BE2C (cell line): Measurements from ENCODE around the gene PADI1.

Source experiments
- DNase-seq: peaks from one replicate; pipeline ENCODE4 v3.0.0-alpha.2; 2020
- H3K27me3 ChIP-seq: fragments of 250-450 bp; sonication (Bioruptor Pico); 2 replicates; pipeline ENCODE4 v1.5.1; 2020; ENCODE audit warnings: mild to moderate bottlenecking
- H3K36me3 ChIP-seq: fragments of 250-450 bp; sonication (Bioruptor Pico); 2 replicates; pipeline ENCODE4 v1.5.1; 2020; ENCODE audit warnings: mild to moderate bottlenecking
- H3K4me1 ChIP-seq: fragments of 250-450 bp; sonication (Bioruptor Pico); 2 replicates; pipeline ENCODE4 v1.5.1; 2020
- H3K4me3 ChIP-seq: 2 replicates; pipeline ENCODE4 v1.5.1; 2011; ENCODE audit warnings: low read depth, low read length
- H3K9me3 ChIP-seq: fragments of 250-450 bp; sonication (Bioruptor Pico); 2 replicates; pipeline ENCODE4 v1.5.1; 2020
- CTCF ChIP-seq: IDR thresholded peaks from 2 replicates; pipeline ENCODE4 v1.5.1; 2012; ENCODE audit warnings: mild to moderate bottlenecking, low read depth, low read length

Gene PADI1

DNA sequence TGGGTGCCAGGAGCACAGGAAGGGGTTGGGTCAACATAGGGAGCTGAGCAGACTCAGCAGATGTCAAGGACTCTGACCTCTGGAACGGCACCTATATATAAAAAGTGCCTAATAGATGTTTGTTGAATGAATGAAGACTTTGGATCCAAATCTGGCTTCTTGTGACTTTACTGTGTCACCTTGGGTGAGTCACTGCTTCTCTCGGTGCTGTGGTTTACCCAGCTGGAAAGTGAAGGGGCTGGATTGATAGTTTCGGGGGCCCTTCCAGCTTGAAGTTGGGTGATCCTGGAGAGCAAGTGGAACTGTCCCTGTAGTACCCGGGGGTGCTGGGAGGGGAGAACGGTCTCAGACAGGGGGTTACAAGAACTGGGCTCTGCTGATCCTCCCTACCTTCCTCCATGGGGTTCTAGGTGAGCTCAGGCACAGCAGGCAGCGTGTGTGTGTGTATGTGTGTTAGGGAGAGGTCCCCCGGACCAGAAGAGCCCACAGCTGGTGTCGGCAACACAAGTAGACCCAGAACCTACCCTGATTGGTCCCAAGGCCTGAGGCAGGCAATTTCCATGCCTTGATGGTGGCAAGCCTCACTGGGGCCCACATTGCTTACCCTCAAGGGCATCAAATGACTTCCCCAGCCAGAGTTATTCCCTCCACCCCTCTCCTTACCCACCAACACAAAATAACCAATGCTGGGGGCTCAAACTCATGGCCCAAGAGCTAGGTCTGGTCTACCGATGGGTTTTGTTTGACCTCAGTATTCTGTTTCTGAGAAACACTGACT is 5.5 kb upstream of the PADI1 start:
- Histone ChIP-seq H3K27me3 (no peaks in the 10 kb centered on the region), H3K4me1 (no peaks in the 10 kb centered on the region), H3K9me3 (no peaks in the 10 kb centered on the region), H3K36me3 (no peaks in the 10 kb centered on the region), H3K4me3 (no peak overlapping the region)
- DNase-seq, result no peak
- TF ChIP-seq CTCF, result no peak

- H3K4me3 ChIP-seq, result no peak overlapping the region
- no peaks in the 10 kb centered on the region for H3K4me1 ChIP-seq
- no peaks in the 10 kb centered on the region for H3K27me3 ChIP-seq
- no peaks in the 10 kb centered on the region for H3K9me3 ChIP-seq
- no peaks in the 10 kb centered on the region for H3K36me3 ChIP-seq
- no peak for TF ChIP-seq CTCF
- DNase-seq, result no peak
Observed at GRCh38 chr1:17200246-17200645, 4.7 kb upstream of the PADI1 start.

GRCh38 chr1:17200756-17201155 is 4.2 kb upstream of the PADI1 start:
- Histone ChIP-seq H3K4me3 (no peak overlapping the region), H3K36me3 (no peaks in the 10 kb centered on the region), H3K27me3 (no peaks in the 10 kb centered on the region), H3K9me3 (no peaks in the 10 kb centered on the region), H3K4me1 (no peaks in the 10 kb centered on the region)
- no peak for DNase-seq
- no peak for TF ChIP-seq CTCF

DNA sequence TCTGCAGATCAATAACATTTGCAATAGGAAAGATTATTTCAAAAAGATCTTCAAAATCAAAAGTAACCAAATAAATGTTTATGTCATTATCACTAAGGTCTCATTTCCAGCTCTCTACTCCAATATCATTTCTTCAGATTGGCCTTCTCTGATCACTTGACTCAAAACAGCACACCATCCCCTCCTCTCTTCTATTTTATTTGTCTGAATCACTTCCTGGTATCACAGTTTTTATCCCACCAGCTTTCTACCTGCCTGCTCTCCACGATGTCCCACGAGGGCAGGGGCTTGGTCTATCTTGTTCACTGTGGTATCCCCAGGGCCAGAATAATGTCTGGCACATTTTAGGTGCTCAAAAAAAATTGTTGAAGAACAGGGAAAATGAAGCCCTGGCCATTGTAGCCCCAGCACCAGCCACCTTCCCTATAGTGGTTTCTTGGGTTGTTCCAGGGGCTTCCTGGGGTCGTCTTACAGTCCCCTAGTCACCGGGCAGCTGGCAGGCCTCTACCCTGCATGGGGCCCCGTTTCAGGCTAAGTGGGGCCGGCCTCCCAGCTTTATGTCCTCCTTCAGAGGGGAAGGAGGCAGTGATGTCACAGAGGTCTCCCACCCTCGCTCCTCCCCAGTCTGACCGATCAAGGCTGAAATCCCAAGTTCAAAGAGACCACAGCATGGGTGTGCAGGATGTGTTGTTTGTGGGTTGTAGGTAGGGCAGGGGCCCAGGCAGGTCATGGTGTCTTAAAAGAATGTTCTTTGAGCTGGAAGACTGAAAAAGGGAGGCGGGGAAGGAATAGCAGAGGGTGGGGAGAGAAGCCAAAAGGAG is 3.5 kb upstream of the PADI1 start:
- H3K27me3 ChIP-seq, result no peaks in the 10 kb centered on the region

DNA sequence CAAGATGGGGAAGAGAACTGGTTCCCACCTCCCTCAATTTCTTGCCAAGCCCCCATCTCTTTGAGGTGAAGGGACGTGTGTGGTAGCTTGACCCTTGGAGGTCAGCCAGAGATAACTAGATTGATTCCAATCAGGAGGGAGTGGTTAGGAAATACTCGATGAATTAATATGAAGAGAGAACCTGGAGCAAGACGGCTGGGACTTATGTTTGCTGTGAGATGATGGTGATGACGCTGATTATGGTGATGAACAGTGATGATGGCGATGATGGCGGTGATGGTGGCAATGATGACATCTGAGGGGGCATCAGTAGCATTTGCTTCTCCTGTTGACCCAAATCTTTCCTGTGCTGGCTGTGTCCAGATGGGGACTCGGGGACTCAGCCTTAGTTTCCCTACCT is 724 bp downstream of the PADI1 start:
- Histone ChIP-seq H3K36me3 (no peaks in the 10 kb centered on the region), H3K27me3 (no peaks in the 10 kb centered on the region), H3K4me3 (no peak overlapping the region), H3K9me3 (no peaks in the 10 kb centered on the region), H3K4me1 (no peaks in the 10 kb centered on the region)
- TF ChIP-seq CTCF, result no peak
- DNase-seq, result no peak

More for the DNA sequence above, 3.5 kb upstream of the PADI1 start:
- Histone ChIP-seq H3K4me3 (no peak overlapping the region), H3K4me1 (no peaks in the 10 kb centered on the region), H3K9me3 (no peaks in the 10 kb centered on the region), H3K36me3 (no peaks in the 10 kb centered on the region)
- no peak for TF ChIP-seq CTCF
- DNase-seq, result no peak

DNA sequence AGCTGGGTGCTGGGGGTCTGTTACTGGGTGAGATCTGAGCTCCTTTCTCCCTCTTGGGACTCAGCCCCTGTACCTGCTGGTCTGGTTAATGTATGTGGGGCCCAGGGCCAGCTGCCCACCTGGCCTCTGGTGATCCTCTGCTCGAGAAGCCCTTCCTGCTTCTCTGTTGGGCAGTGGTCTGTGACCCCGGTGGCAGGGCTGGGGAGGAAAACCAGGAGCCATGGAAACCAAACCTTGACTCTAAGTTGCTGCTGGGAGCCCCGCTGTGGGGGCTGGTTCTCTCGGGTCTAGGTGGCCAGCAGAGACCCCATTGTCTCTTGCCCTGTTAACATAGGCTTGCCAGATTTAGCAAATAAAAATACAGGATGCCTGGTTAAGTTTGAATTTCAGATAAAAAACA is 1.3 kb downstream of the PADI1 start:
- Histone ChIP-seq H3K9me3 (no peaks in the 10 kb centered on the region), H3K36me3 (no peaks in the 10 kb centered on the region), H3K4me3 (no peak overlapping the region), H3K27me3 (no peaks in the 10 kb centered on the region), H3K4me1 (no peaks in the 10 kb centered on the region)
- no peak for TF ChIP-seq CTCF
- DNase-seq, result no peak
